Peyer's patch (tissue), 4 donors: Measurements from ENCODE around the gene TNS4. TPM values are rescaled to one million over a fixed set of nuclear protein-coding genes. Genes with fewer than 3 reads are reported as not detected.
A peak's percentile ranks its signal among the peaks of the same experiment; 100 is the strongest.

Experiments
- DNase-seq, 3 donors: peaks; one replicate each; pipeline ENCODE4 v3.0.0-alpha.2; 2017 to 2019
- H3K27ac ChIP-seq, 4 donors: fragments of 200-600 bp; sonication (generic); one replicate each; pipeline ENCODE4 v1.5.1; 2016 to 2019
- H3K27me3 ChIP-seq, 2 donors: fragments of 200-600 bp; sonication (generic); one replicate each; pipeline ENCODE4 v1.5.1; 2019
- H3K36me3 ChIP-seq, 3 donors: fragments of 200-600 bp; sonication (generic); one replicate each; pipeline ENCODE4 v1.5.1; 2016 to 2019
- H3K4me1 ChIP-seq, 4 donors: fragments of 200-600 bp; sonication (generic); one replicate each; pipeline ENCODE4 v1.5.1; 2016 to 2019
- H3K4me3 ChIP-seq, 4 donors: fragments of 200-600 bp; sonication (generic); 1 replicate in 3 of 4; 2 replicates in 1 of 4; pipeline ENCODE4 v1.5.1; 2016 to 2019; ENCODE audit warnings: mild to moderate bottlenecking in 1 of 4
- H3K9me3 ChIP-seq, 4 donors: fragments of 200-600 bp; sonication (generic); one replicate each; pipeline ENCODE4 v1.5.1; 2016 to 2019; ENCODE audit warnings: mild to moderate bottlenecking in 1 of 4
- POLR2A ChIP-seq, 2 donors: fragments of 450-650 bp; IDR thresholded peaks; one replicate each; pipeline ENCODE4 v1.5.1; 2017; ENCODE audit warnings: antibody characterized with exemption in 2 of 2, mild to moderate bottlenecking in 2 of 2, moderate library complexity in 2 of 2
- total RNA-seq, 4 donors: library from RNA; depleted of rRNA; stranded (reverse); fragments of >200 nt; gene quantifications; one replicate each; pipeline ENCODE4 v1.1.0, GENCODE V29; 2016
- TF ChIP-seq, protein P1 (sequence below), 6 experiments: fragments of 450-650 bp in 4 of 6; fragments of 200-600 bp in 2 of 6; sonication (generic) in 1 of 6; IDR thresholded peaks; one replicate each; pipeline ENCODE4 v1.5.1; 2017 to 2019; ENCODE audit warnings: antibody characterized with exemption in 6 of 6, mild to moderate bottlenecking in 3 of 6, moderate library complexity in 1 of 6

Gene TNS4
- total RNA-seq, 4 donors from 2014 or later = 0.54 to 2.5 (median 1.7) TPM

DNA sequence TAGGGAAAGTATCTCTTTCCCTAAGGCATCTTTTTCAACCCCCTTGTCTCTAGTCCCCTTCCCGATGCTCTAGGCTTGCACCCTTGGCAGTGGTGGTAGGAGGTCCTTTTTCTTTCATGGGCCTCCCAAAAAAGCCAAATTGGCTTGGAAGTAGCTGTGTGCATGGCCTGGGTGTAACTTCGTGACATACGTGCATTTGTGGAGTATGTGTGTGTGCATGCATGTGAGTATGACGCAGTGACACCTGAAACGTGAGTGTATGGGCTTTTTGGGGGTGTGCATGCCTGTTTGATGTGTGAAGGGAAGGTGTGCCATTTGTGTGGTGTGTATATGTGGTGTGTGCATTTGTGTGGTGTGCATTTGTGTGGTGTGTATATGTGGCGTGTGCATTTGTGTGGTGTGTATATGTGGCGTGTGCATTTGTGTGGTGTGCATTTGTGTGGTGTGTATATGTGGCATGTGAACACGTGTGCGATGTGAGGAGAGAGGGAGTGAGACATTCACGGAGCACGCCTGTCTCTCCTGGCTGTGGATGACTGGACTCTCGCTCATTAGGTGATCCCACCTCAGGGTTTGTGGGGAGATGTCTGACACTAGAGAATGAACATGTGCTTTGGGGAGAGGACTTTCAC is 42.5 kb downstream of the TNS4 start:
- no peak for DNase-seq
- TF ChIP-seq, protein P1, sequence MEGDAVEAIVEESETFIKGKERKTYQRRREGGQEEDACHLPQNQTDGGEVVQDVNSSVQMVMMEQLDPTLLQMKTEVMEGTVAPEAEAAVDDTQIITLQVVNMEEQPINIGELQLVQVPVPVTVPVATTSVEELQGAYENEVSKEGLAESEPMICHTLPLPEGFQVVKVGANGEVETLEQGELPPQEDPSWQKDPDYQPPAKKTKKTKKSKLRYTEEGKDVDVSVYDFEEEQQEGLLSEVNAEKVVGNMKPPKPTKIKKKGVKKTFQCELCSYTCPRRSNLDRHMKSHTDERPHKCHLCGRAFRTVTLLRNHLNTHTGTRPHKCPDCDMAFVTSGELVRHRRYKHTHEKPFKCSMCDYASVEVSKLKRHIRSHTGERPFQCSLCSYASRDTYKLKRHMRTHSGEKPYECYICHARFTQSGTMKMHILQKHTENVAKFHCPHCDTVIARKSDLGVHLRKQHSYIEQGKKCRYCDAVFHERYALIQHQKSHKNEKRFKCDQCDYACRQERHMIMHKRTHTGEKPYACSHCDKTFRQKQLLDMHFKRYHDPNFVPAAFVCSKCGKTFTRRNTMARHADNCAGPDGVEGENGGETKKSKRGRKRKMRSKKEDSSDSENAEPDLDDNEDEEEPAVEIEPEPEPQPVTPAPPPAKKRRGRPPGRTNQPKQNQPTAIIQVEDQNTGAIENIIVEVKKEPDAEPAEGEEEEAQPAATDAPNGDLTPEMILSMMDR (IDR thresholded peaks at IDR 0.05) = no peak
- no peak for TF ChIP-seq POLR2A (IDR thresholded peaks at IDR 0.05)
- Histone ChIP-seq H3K4me1 (peaks cover 0 to 56% (median 2%) of the 10 kb centered on the region in 4 donors), H3K9me3 (no peaks in the 10 kb centered on the region), H3K36me3 (peaks cover 0 to 39% (median 0%) of the 10 kb centered on the region in 3 donors), H3K4me3 (no peak overlapping the region), H3K27ac (peak overlapping the region in 2 of 4 donors; percentile 17 to 58), H3K27me3 (no peaks in the 10 kb centered on the region)

DNA sequence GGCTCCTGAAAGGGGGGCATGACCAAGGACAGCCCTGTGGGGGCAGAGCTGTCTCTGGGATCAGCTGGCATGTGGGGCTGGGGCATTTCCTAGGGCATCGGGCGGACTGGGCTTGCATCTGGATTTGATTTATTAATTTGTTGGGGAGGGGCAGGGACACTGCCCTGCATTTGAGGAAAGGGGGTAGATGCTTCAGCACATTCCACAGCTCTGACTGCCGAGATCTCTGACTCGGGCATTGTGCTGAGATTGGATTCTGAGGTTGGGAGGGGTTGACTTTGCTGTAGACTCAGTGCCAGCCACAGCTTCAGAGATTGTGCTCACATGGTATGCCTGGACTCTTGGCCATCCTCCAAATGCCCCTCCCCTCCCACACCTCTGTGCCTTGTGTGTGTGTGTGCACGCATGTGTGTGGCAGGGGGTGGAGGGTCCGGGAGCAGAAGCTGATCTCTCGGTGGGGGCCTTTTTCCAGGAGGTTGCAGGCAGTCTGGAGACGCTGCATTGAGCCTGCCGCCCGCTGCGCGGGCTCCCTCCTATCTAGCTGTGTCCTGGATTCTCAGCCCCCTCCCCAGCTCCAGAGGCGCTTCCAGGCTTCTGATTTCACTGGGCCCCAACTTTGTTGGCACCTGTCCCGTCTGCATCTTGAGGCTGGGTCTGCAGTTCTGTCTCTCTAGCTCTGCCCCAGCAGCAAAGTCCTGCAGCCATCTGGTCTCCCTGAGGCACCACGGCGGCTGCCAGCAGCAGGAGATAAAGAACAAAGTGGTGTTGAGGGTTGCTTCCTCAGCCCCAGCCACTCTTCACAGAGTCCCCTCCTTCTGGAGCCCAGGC is 43.2 kb downstream of the TNS4 start:
- DNase-seq = no peak
- peaks cover 0 to 64% (median 2%) of the 10 kb centered on the region in 4 donors for H3K4me1 ChIP-seq
- H3K9me3 ChIP-seq = no peaks in the 10 kb centered on the region
- H3K4me3 ChIP-seq = no peak overlapping the region
- peak overlapping the region in 3 of 4 donors; percentile 17 to 58 (median 25) for H3K27ac ChIP-seq
- peaks cover 0 to 47% (median 0%) of the 10 kb centered on the region in 3 donors for H3K36me3 ChIP-seq
- H3K27me3 ChIP-seq = no peaks in the 10 kb centered on the region
- TF ChIP-seq, protein P1 (IDR thresholded peaks at IDR 0.05) = no peak
- no peak for TF ChIP-seq POLR2A (IDR thresholded peaks at IDR 0.05)

DNA sequence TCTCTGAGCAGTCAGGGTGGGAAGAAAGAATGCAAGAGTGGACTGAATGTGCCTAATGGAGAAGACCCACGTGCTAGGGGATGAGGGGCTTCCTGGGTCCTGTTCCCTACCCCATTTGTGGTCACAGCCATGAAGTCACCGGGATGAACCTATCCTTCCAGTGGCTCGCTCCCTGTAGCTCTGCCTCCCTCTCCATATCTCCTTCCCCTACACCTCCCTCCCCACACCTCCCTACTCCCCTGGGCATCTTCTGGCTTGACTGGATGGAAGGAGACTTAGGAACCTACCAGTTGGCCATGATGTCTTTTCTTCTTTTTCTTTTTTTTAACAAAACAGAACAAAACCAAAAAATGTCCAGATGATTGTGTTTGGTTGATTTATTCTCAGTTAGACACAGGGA is 44.1 kb downstream of the TNS4 start:
- H3K27me3 ChIP-seq = no peaks in the 10 kb centered on the region
- H3K36me3 ChIP-seq = peaks cover 0 to 54% (median 0%) of the 10 kb centered on the region in 3 donors
- H3K4me1 ChIP-seq = peaks cover 0 to 68% (median 1%) of the 10 kb centered on the region in 4 donors
- no peak overlapping the region for H3K4me3 ChIP-seq
- DNase-seq = no peak
- no peaks in the 10 kb centered on the region for H3K9me3 ChIP-seq
- TF ChIP-seq, protein P1 (IDR thresholded peaks at IDR 0.05) = no peak
- no peak for TF ChIP-seq POLR2A (IDR thresholded peaks at IDR 0.05)
- peak overlapping the region in 2 of 4 donors; percentile 25 to 58 for H3K27ac ChIP-seq

DNA sequence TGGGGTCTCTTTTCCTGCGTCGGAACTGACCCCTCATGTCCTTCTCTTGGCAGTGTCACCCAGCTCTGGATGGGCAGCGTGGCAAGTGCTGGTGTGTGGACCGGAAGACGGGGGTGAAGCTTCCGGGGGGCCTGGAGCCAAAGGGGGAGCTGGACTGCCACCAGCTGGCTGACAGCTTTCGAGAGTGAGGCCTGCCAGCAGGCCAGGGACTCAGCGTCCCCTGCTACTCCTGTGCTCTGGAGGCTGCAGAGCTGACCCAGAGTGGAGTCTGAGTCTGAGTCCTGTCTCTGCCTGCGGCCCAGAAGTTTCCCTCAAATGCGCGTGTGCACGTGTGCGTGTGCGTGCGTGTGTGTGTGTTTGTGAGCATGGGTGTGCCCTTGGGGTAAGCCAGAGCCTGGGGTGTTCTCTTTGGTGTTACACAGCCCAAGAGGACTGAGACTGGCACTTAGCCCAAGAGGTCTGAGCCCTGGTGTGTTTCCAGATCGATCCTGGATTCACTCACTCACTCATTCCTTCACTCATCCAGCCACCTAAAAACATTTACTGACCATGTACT is 44.9 kb downstream of the TNS4 start:
- peaks cover 0 to 54% (median 0%) of the 10 kb centered on the region in 3 donors for H3K36me3 ChIP-seq
- peaks cover 0 to 68% (median 1%) of the 10 kb centered on the region in 4 donors for H3K4me1 ChIP-seq
- no peaks in the 10 kb centered on the region for H3K27me3 ChIP-seq
- H3K27ac ChIP-seq = peak overlapping the region in 3 of 4 donors; percentile 31 to 58 (median 46)
- H3K9me3 ChIP-seq = no peaks in the 10 kb centered on the region
- no peak for TF ChIP-seq POLR2A (IDR thresholded peaks at IDR 0.05)
- TF ChIP-seq, protein P1 (IDR thresholded peaks at IDR 0.05) = no peak
- H3K4me3 ChIP-seq = no peak overlapping the region
- DNase-seq = no peak

DNA sequence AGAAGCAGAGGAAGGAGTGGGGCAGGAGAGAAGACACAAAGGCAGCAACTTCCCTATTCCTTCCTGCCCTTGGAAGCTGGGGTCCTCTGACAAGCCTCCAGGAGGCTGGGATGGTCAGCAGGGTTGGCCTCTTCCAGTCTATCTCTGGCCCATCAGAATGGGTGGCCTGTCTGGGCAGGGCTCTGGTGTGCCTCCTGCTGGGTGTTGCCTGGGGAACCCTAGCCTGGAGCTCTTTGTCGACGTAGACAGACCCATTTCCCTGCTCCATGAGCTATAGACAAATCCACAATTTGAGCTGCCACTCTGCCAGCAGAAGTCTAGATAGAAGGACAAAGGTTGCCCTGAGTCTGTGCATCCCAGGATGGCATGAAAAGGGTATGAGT is 46.8 kb downstream of the TNS4 start:
- peak in 1 of 3 donors; percentile 28 for DNase-seq
- H3K36me3 ChIP-seq = peaks cover 0 to 54% (median 0%) of the 10 kb centered on the region in 3 donors
- peaks cover 0 to 75% (median 5%) of the 10 kb centered on the region in 4 donors for H3K4me1 ChIP-seq
- H3K4me3 ChIP-seq = no peak overlapping the region
- H3K27ac ChIP-seq = peak overlapping the region in 1 of 4 donors; percentile 93
- TF ChIP-seq, protein P1 (IDR thresholded peaks at IDR 0.05) = no peak
- TF ChIP-seq POLR2A (IDR thresholded peaks at IDR 0.05) = no peak
- no peaks in the 10 kb centered on the region for H3K27me3 ChIP-seq
- H3K9me3 ChIP-seq = no peaks in the 10 kb centered on the region
